ENCODE data around the gene SLC26A6. TPM values are rescaled to one million over a fixed set of nuclear protein-coding genes. Genes with fewer than 3 reads are reported as not detected.
A peak's percentile ranks its signal among the peaks of the same experiment; 100 is the strongest.

SLC26A6 gene
- total and polyA plus RNA-seq, 10 of the 15 experiments (the other 5 are each of a cell fraction or from before 2014, with no cell fraction given) = 2.1 to 24.9 (median 13.3) TPM

DNA sequence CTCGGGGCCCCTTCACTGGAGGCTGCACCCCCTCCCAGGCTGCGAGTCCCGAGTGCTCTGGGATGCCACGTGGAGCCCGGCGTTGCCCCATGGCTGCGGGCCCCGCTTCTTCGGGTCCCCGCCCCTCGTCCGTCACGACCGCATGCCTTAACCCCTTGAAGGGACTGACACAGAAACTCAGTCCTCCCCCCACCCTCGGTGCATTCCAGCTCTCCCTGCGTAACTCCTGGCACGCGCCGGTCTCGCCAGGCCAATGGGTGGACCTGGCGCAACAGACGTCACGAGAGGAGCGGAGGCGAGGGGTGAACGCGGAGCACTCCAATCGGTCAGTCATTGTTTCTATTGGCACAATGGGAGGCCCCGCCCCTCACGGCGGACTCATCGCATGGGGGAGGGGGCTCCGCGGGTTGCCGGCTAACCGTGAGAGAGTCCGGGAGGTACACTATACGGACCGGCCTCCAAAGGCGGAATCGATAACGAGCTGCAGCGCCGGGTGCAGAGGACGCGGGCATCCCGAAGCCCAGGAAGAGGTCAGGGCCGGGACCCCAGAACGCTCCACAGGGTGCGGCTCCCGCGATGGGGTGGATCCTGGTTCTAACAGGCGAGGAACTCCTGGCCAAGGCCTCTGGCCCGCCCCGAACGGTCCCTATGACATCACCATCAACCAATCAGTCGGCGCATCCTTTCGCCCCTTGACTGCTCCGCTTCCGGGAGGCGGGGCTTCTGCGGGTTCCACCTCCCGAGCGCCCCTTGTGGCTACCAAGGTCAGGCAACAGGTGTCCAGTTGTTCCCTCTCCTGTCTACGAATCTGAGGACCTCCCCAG, 28.4 kb upstream of the SLC26A6 start:
- no peaks in the 10 kb centered on the region for H3K79me2 ChIP-seq (ENCODE audit: control insufficient read depth, insufficient read depth, low read length)
- intact Hi-C loops (cut with micrococcal nuclease; ENCODE audit: unreplicated experiment) = loop anchor here (2.0 kb wide), 1 partner anchor 29 kb away; the partner anchor contains the start of gene SLC26A6
- ChIA-PET CTCF (interaction anchor here (0.5 to 2.2 kb wide), 10 partner anchors 14 to 160 kb away, joined by 3 to 10 read pairs (median 3); partner anchors contain the start of genes SHISA5 and SLC26A6), SMC1A (ENCODE audit: uncharacterized antibody, unreplicated experiment) (interaction anchor here (0.5 to 1.4 kb wide), 3 partner anchors 9 to 106 kb away, joined by 3 to 4 read pairs (median 4); no protein-coding TSS in a partner anchor), POLR2A (interaction anchor here (0.6 to 1.3 kb wide), 3 partner anchors 107 to 430 kb away, joined by 3 read pairs; partner anchors contain the start of genes PFKFB4 and QRICH1), RAD21 (ENCODE audit: unreplicated experiment) (interaction anchor here (0.6 to 1.1 kb wide), 2 partner anchors 28 to 223 kb away, joined by 3 read pairs; partner anchors contain the start of genes CCDC51, SLC26A6 and TMA7)
- WGBS (ENCODE audit: insufficient coverage, insufficient replicate concordance, low lambda C conversion rate, missing lambda C conversion rate) = 1% methylated on average over 55 of the region's 66 CpGs
- H3K27me3 ChIP-seq (replicated peaks in 1 of 2; ENCODE audit: control insufficient read depth in 2 of 2, insufficient read depth in 2 of 2, low read length in 1 of 2) = peaks cover 0 to 3% of the 10 kb centered on the region in 2 experiments; a peak in 1 of 4 replicates
- no peaks in the 10 kb centered on the region for H3K36me3 ChIP-seq (ENCODE audit: control insufficient read depth in 2 of 2, insufficient read depth in 2 of 2, low read length in 1 of 2)
- peak overlapping the region; percentile 56 for H3K9ac ChIP-seq (ENCODE audit: control insufficient read depth, insufficient read depth, low read length)
- ATAC-seq = peak; percentile 94
- BruUV-seq (replicated peaks) = TSS peak; percentile 74
- H3K4me2 ChIP-seq (ENCODE audit: control insufficient read depth, insufficient read depth) = peak overlapping the region; percentile 99
- in situ Hi-C loops (cut with MboI) = no loop called here
- H3K4me3 ChIP-seq = peak overlapping the region; percentile 74
- H3K27ac ChIP-seq (ENCODE audit: control insufficient read depth, insufficient read depth) = peak overlapping the region; percentile 46; the same call in 1 of the 2 replicates
- peaks cover 9% of the 10 kb centered on the region for H3K4me1 ChIP-seq (ENCODE audit: control insufficient read depth, insufficient read depth, low read length)
- peak; percentile 89 for DNase-seq (ENCODE audit: low read depth, low spot score)
- H2AFZ ChIP-seq (ENCODE audit: control insufficient read depth, low read depth, low read length) = peak overlapping the region; percentile 88
- peak; percentile 97 for FAIRE-seq
- H3K9me3 ChIP-seq (replicated peaks; ENCODE audit: control insufficient read depth, insufficient read depth, low read length) = no peaks in the 10 kb centered on the region; the same call in 1 of the 3 replicates
- no peaks in the 10 kb centered on the region for H4K20me1 ChIP-seq (ENCODE audit: control insufficient read depth, insufficient read depth)
- TF ChIP-seq, protein P1, sequence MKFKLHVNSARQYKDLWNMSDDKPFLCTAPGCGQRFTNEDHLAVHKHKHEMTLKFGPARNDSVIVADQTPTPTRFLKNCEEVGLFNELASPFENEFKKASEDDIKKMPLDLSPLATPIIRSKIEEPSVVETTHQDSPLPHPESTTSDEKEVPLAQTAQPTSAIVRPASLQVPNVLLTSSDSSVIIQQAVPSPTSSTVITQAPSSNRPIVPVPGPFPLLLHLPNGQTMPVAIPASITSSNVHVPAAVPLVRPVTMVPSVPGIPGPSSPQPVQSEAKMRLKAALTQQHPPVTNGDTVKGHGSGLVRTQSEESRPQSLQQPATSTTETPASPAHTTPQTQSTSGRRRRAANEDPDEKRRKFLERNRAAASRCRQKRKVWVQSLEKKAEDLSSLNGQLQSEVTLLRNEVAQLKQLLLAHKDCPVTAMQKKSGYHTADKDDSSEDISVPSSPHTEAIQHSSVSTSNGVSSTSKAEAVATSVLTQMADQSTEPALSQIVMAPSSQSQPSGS (IDR thresholded peaks at IDR 0.05; ENCODE audit: low read length) = peak; percentile 99
- peak; percentile 76 for TF ChIP-seq GATAD2B (conservative IDR thresholded peaks at IDR 0.05; ENCODE audit: low read depth)
- no peak for TF ChIP-seq BCL11A (IDR thresholded peaks at IDR 0.05; ENCODE audit: low read depth, low read length)
- peak; percentile 73 for TF ChIP-seq IKZF1 (conservative IDR thresholded peaks at IDR 0.05)
- TF ChIP-seq ZBED1 (IDR thresholded peaks at IDR 0.05; ENCODE audit: borderline replicate concordance) = no peak
- TF ChIP-seq NR2F1 (conservative IDR thresholded peaks at IDR 0.05) = peak; percentile 82
- TF ChIP-seq JUNB (IDR thresholded peaks at IDR 0.05) = no peak
- peak; percentile 26; the same call in 1 of the 2 replicates for TF ChIP-seq REST (IDR thresholded peaks at IDR 0.05; ENCODE audit: low read depth, low read length)
- TF ChIP-seq POLR2AphosphoS2 (IDR thresholded peaks at IDR 0.05; ENCODE audit: low read depth, low read length) = peak; percentile 98
- peak; percentile 72 for TF ChIP-seq POLR2A (IDR thresholded peaks at IDR 0.05; ENCODE audit: low read depth, low read length)
- TF ChIP-seq MXI1 (IDR thresholded peaks at IDR 0.05; ENCODE audit: low read depth, low read length) = peak; percentile 46; the same call in 1 of the 2 replicates
- peak; percentile 68 for TF ChIP-seq FOXK2 (IDR thresholded peaks at IDR 0.05)
- no peak for TF ChIP-seq RAD21 (IDR thresholded peaks at IDR 0.05; ENCODE audit: insufficient read depth, low read depth, low read length)
- TF ChIP-seq E4F1 (IDR thresholded peaks at IDR 0.05; ENCODE audit: borderline replicate concordance, partially characterized antibody) = peak; percentile 66
